Osteoblast (primary cell): ENCODE results near the gene OFD1. TPM values are rescaled to one million over a fixed set of nuclear protein-coding genes. Genes with fewer than 3 reads are reported as not detected.

Experiments
- DNase-seq: peaks from one replicate; pipeline ENCODE4 v3.0.0; 2011; ENCODE audit warnings: low spot score, mixed read lengths; ENCODE audit not compliant: insufficient read length; ENCODE audit errors: missing footprints
- H2AFZ ChIP-seq: 2 replicates; pipeline ENCODE4 v1.6.0; 2011; ENCODE audit warnings: mild to moderate bottlenecking, low read length
- H3K27ac ChIP-seq: 2 replicates; pipeline ENCODE4 v1.5.1; 2011; ENCODE audit warnings: mild to moderate bottlenecking, low read depth, low read length, moderate library complexity
- H3K27me3 ChIP-seq: 2 replicates; pipeline ENCODE4 v1.6.0; 2012; ENCODE audit warnings: mild to moderate bottlenecking, control low read depth, inconsistent platforms, low read length, moderate library complexity; ENCODE audit not compliant: insufficient read depth
- H3K36me3 ChIP-seq: 2 replicates; pipeline ENCODE4 v1.5.1; 2011; ENCODE audit warnings: mild to moderate bottlenecking, low read length, control low read depth, moderate library complexity; ENCODE audit not compliant: insufficient read depth
- H3K4me1 ChIP-seq: 2 replicates; pipeline ENCODE4 v1.5.1; 2011; ENCODE audit warnings: mild to moderate bottlenecking, low read length, control low read depth, moderate library complexity; ENCODE audit not compliant: insufficient read depth
- H3K4me2 ChIP-seq: 2 replicates; pipeline ENCODE4 v1.6.0; 2011; ENCODE audit warnings: mild to moderate bottlenecking, low read length; ENCODE audit not compliant: insufficient read depth
- H3K4me3 ChIP-seq: fragments of 200-600 bp; sonication (generic); 3 replicates; pipeline ENCODE4 v1.5.1; 2012; ENCODE audit warnings: mild to moderate bottlenecking, low read length, inconsistent platforms; ENCODE audit not compliant: insufficient read depth
- H3K79me2 ChIP-seq: 2 replicates; pipeline ENCODE4 v1.6.0; 2012; ENCODE audit warnings: mild to moderate bottlenecking, low read length, control low read depth, inconsistent platforms; ENCODE audit not compliant: insufficient read depth
- H3K9me3 ChIP-seq: 2 replicates; pipeline ENCODE4 v1.5.1; 2011; ENCODE audit warnings: low read depth, low read length, control low read depth
- H4K20me1 ChIP-seq: 2 replicates; pipeline ENCODE4 v1.6.0; 2012; ENCODE audit warnings: mild to moderate bottlenecking, low read length, control low read depth; ENCODE audit not compliant: insufficient read depth
- CTCF ChIP-seq: IDR thresholded peaks from 2 replicates; pipeline ENCODE4 v1.5.1; 2011; ENCODE audit warnings: mild to moderate bottlenecking, low read depth, low read length, moderate library complexity; ENCODE audit errors: extremely low read depth
- total RNA-seq: library from RNA; depleted of rRNA; stranded (reverse); fragments of >200 nt; gene quantifications from 2 replicates; pipeline ENCODE4 v1.2.3, GENCODE V29; 2012

The OFD1 gene
- total RNA-seq, 1 donor: 15.9 TPM

- no peaks in the 10 kb centered on the region for H3K36me3 ChIP-seq
- H3K4me1 ChIP-seq: peaks cover 34% of the 10 kb centered on the region
- peaks cover 95% of the 10 kb centered on the region for H3K79me2 ChIP-seq
- H3K27me3 ChIP-seq: no peaks in the 10 kb centered on the region
- no peaks in the 10 kb centered on the region for H3K9me3 ChIP-seq
- no peak overlapping the region for H3K4me3 ChIP-seq
- peaks cover 60% of the 10 kb centered on the region for H4K20me1 ChIP-seq
- no peak overlapping the region for H2AFZ ChIP-seq
- peak; percentile 57 for DNase-seq
- no peak overlapping the region for H3K4me2 ChIP-seq
- no peak overlapping the region for H3K27ac ChIP-seq
- TF ChIP-seq CTCF: no peak
Observed at GRCh38 chrX:13694983-13695382, 39.6 kb upstream of the OFD1 start.

GRCh38 chrX:13695601-13696115 is 38.9 kb upstream of the OFD1 start:
- Histone ChIP-seq H4K20me1 (peaks cover 63% of the 10 kb centered on the region), H3K4me2 (no peak overlapping the region)
- TF ChIP-seq CTCF: no peak

GRCh38 chrX:13697455-13697854 is 37.1 kb upstream of the OFD1 start:
- Histone ChIP-seq H3K4me3 (no peak overlapping the region), H3K27me3 (no peaks in the 10 kb centered on the region), H3K36me3 (no peaks in the 10 kb centered on the region), H3K27ac (no peak overlapping the region), H3K79me2 (peaks cover 98% of the 10 kb centered on the region), H3K4me1 (peaks cover 23% of the 10 kb centered on the region), H3K9me3 (no peaks in the 10 kb centered on the region), H4K20me1 (peaks cover 69% of the 10 kb centered on the region), H2AFZ (no peak overlapping the region), H3K4me2 (no peak overlapping the region)
- DNase-seq: no peak
- TF ChIP-seq CTCF: no peak

More at GRCh38 chrX:13695601-13696115, 38.9 kb upstream of the OFD1 start:
- Histone ChIP-seq H3K4me3 (no peak overlapping the region), H3K79me2 (peaks cover 95% of the 10 kb centered on the region), H3K9me3 (no peaks in the 10 kb centered on the region), H3K4me1 (peaks cover 28% of the 10 kb centered on the region), H3K27me3 (no peaks in the 10 kb centered on the region), H3K36me3 (no peaks in the 10 kb centered on the region), H2AFZ (no peak overlapping the region), H3K27ac (no peak overlapping the region)
- DNase-seq: no peak

GRCh38 chrX:13697976-13698375 is 36.6 kb upstream of the OFD1 start:
- TF ChIP-seq CTCF: no peak
- peaks cover 98% of the 10 kb centered on the region for H3K79me2 ChIP-seq
- DNase-seq: no peak
- no peak overlapping the region for H3K4me3 ChIP-seq
- no peak overlapping the region for H3K4me2 ChIP-seq
- no peaks in the 10 kb centered on the region for H3K36me3 ChIP-seq
- no peaks in the 10 kb centered on the region for H3K9me3 ChIP-seq
- no peak overlapping the region for H3K27ac ChIP-seq
- H3K4me1 ChIP-seq: peaks cover 22% of the 10 kb centered on the region
- H4K20me1 ChIP-seq: peaks cover 75% of the 10 kb centered on the region
- no peaks in the 10 kb centered on the region for H3K27me3 ChIP-seq
- no peak overlapping the region for H2AFZ ChIP-seq
